A673 (cell line): Measurements from ENCODE around the gene HSD11B1.

Experiments used
- EZH2 ChIP-seq: fragments of 200-600 bp; sonication (generic); IDR thresholded peaks from 2 replicates; pipeline ENCODE4 v1.6.1; 2017; ENCODE audit warnings: borderline replicate concordance, low read depth, mild to moderate bottlenecking, mixed read lengths, antibody characterized with exemption, low read length; ENCODE audit not compliant: poor library complexity, severe bottlenecking
- TF ChIP-seq, protein P1 (sequence below): fragments of 300-800, 200-600 bp; sonication (generic); conservative IDR thresholded peaks from 2 replicates; pipeline ENCODE4 v1.5.1; 2017; ENCODE audit warnings: low read depth, mild to moderate bottlenecking, antibody characterized with exemption, low read length, moderate library complexity, mixed read lengths

DNA sequence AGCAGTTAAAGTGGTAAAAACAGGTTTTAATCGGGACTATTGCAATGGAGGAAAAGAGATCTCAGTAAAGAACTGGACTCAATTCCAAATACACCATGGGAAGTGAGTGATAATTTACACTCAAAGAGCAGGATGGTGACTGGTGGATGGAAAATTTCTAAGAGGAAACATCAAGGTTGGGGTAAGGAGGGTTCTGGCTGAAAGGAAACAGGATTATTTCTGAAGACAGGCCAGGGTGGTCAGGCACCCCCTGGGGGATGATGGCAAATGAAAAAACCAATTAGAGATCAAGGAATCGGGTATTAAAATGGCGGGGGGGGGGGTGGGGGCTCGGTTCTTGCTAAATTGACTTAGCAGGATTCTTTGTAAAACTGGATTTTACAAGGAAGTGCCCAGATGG lies 12.3 kb upstream of the HSD11B1 start:
- TF ChIP-seq, protein P1, sequence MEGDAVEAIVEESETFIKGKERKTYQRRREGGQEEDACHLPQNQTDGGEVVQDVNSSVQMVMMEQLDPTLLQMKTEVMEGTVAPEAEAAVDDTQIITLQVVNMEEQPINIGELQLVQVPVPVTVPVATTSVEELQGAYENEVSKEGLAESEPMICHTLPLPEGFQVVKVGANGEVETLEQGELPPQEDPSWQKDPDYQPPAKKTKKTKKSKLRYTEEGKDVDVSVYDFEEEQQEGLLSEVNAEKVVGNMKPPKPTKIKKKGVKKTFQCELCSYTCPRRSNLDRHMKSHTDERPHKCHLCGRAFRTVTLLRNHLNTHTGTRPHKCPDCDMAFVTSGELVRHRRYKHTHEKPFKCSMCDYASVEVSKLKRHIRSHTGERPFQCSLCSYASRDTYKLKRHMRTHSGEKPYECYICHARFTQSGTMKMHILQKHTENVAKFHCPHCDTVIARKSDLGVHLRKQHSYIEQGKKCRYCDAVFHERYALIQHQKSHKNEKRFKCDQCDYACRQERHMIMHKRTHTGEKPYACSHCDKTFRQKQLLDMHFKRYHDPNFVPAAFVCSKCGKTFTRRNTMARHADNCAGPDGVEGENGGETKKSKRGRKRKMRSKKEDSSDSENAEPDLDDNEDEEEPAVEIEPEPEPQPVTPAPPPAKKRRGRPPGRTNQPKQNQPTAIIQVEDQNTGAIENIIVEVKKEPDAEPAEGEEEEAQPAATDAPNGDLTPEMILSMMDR: no peak
- no peak for TF ChIP-seq EZH2
